ENCODE data around the gene DIP2B. TPM values are rescaled to one million over a fixed set of nuclear protein-coding genes. Genes with fewer than 3 reads are reported as not detected.

DIP2B gene
- total and polyA plus RNA-seq, 2 donors (not counting 1 experiment from before 2014, with no cell fraction given): 12.6 to 21.0 TPM

DNA sequence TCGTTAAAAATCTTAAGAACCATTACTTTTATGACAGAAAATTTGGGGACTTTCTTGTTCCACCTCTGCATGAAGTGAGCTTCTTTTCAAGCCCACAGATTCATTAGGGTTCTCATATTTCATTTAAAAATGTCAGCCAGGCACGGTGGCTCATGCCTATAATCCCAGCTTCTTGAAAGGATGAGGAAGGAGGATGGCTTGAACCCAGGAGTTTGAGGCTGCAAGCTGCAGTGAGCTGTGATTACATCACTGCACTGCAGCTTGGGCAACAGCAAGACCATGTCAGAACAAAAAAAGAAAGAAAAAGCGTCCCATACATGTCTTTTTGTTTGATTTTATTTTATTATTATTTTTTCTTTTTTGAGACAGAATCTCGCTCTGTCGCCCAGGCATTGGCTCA lies 215.7 kb downstream of the DIP2B start:
- peak; percentile 5 to 6 for DNase-seq (ENCODE audit: low read depth in 2 of 2)
- Histone ChIP-seq H3K4me2 (ENCODE audit: extremely low read depth, insufficient read depth, low read length) (no peak overlapping the region), H3K4me1 (ENCODE audit: control insufficient read depth, extremely low read depth, insufficient read depth, low read length) (no peaks in the 10 kb centered on the region), H3K4me3 (replicated peaks in 1 of 4; ENCODE audit: control extremely low read depth in 1 of 4, insufficient read depth in 1 of 4, low read depth in 3 of 4, low read length in 4 of 4) (no peak overlapping the region), H3K36me3 (ENCODE audit: control insufficient read depth, insufficient read depth, low read length) (peaks cover 7% of the 10 kb centered on the region), H3K27me3 (ENCODE audit: control insufficient read depth, insufficient read depth, low read length) (no peaks in the 10 kb centered on the region), H2AFZ (ENCODE audit: low read length) (no peak overlapping the region), H4K20me1 (ENCODE audit: control insufficient read depth, extremely low read depth, insufficient read depth, low read length) (no peaks in the 10 kb centered on the region), H3K79me2 (ENCODE audit: control insufficient read depth, insufficient read depth, low read length) (no peaks in the 10 kb centered on the region), H3K9me3 (ENCODE audit: control insufficient read depth, insufficient read depth, low read depth, low read length) (no peaks in the 10 kb centered on the region), H3K27ac (ENCODE audit: insufficient read depth, low read length) (no peak overlapping the region), H3K9ac (ENCODE audit: insufficient read depth, low read length) (no peak overlapping the region)
- TF ChIP-seq, protein P1, sequence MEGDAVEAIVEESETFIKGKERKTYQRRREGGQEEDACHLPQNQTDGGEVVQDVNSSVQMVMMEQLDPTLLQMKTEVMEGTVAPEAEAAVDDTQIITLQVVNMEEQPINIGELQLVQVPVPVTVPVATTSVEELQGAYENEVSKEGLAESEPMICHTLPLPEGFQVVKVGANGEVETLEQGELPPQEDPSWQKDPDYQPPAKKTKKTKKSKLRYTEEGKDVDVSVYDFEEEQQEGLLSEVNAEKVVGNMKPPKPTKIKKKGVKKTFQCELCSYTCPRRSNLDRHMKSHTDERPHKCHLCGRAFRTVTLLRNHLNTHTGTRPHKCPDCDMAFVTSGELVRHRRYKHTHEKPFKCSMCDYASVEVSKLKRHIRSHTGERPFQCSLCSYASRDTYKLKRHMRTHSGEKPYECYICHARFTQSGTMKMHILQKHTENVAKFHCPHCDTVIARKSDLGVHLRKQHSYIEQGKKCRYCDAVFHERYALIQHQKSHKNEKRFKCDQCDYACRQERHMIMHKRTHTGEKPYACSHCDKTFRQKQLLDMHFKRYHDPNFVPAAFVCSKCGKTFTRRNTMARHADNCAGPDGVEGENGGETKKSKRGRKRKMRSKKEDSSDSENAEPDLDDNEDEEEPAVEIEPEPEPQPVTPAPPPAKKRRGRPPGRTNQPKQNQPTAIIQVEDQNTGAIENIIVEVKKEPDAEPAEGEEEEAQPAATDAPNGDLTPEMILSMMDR (conservative IDR thresholded peaks at IDR 0.05 in 1 of 2, IDR thresholded peaks at IDR 0.05 in 1 of 2; ENCODE audit: low read depth in 1 of 2, low read length in 2 of 2): no peak
- no peak for TF ChIP-seq EZH2 (IDR thresholded peaks at IDR 0.05; ENCODE audit: low read length, missing control alignments)

- no peak overlapping the region for H3K9ac ChIP-seq (ENCODE audit: insufficient read depth, low read length)
- TF ChIP-seq, protein P1 (conservative IDR thresholded peaks at IDR 0.05 in 1 of 2, IDR thresholded peaks at IDR 0.05 in 1 of 2; ENCODE audit: low read depth in 1 of 2, low read length in 2 of 2): no peak
- no peak for TF ChIP-seq EZH2 (IDR thresholded peaks at IDR 0.05; ENCODE audit: low read length, missing control alignments)
- no peaks in the 10 kb centered on the region for H3K4me1 ChIP-seq (ENCODE audit: control insufficient read depth, extremely low read depth, insufficient read depth, low read length)
- no peak overlapping the region for H2AFZ ChIP-seq (ENCODE audit: low read length)
- H3K79me2 ChIP-seq (ENCODE audit: control insufficient read depth, insufficient read depth, low read length): no peaks in the 10 kb centered on the region
- H3K27ac ChIP-seq (ENCODE audit: insufficient read depth, low read length): no peak overlapping the region
- no peaks in the 10 kb centered on the region for H4K20me1 ChIP-seq (ENCODE audit: control insufficient read depth, extremely low read depth, insufficient read depth, low read length)
- no peak overlapping the region for H3K4me3 ChIP-seq (replicated peaks in 1 of 4; ENCODE audit: control extremely low read depth in 1 of 4, insufficient read depth in 1 of 4, low read depth in 3 of 4, low read length in 4 of 4)
- DNase-seq (ENCODE audit: low read depth in 2 of 2): peak in 1 of 2 donors; percentile 65
- H3K4me2 ChIP-seq (ENCODE audit: extremely low read depth, insufficient read depth, low read length): no peak overlapping the region
- H3K36me3 ChIP-seq (ENCODE audit: control insufficient read depth, insufficient read depth, low read length): peaks cover 3% of the 10 kb centered on the region
- no peaks in the 10 kb centered on the region for H3K9me3 ChIP-seq (ENCODE audit: control insufficient read depth, insufficient read depth, low read depth, low read length)
- no peaks in the 10 kb centered on the region for H3K27me3 ChIP-seq (ENCODE audit: control insufficient read depth, insufficient read depth, low read length)
Measured at GRCh38 chr12:50723865-50724264, 219.1 kb downstream of the DIP2B start.

DNA sequence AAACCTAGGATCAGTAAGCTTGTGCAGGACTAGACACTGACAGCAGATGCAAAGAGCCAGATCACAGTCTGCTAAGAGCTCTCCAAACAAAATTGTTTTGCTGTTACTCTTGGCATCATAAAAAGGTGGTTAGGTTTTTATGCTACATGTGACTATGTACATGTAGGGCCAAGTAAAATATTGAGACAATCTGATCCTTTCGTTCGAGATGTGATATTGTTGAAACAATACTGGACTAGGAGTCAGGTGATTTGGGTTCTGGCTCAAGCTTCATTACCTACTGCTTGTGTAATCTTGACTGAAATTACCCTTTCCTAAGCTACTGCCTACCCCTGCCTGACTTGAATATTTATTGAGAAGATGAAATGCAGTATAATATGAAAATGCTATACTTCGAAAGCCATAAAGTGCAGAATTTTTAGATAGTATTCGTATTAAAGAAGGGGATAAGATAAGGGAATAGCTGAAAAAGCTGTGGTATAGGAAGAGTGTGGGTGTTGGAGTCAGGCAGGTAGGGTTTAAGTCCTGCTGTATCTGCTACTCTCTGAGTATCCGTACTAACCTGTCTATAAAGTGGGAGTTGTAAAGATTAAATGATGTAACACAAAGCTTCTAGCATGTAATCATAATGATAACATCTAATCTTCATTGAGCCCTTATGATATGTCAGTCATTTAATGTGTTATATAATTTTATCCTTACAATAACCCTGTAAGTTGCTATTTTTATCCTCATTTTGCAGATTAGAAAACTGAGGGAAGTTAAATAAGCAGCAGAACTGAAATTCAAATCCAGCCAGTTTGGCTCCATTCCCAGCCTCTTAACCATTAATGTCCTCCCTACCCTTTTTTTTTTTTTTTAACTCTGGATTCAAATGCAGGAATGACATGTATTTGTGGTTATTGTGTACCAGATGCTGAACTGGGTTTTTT lies 220.5 kb downstream of the DIP2B start:
- TF ChIP-seq EZH2 (IDR thresholded peaks at IDR 0.05; ENCODE audit: low read length, missing control alignments): no peak
- TF ChIP-seq, protein P1 (conservative IDR thresholded peaks at IDR 0.05 in 1 of 2, IDR thresholded peaks at IDR 0.05 in 1 of 2; ENCODE audit: low read depth in 1 of 2, low read length in 2 of 2): no peak
- Histone ChIP-seq H3K9me3 (ENCODE audit: control insufficient read depth, insufficient read depth, low read depth, low read length) (no peaks in the 10 kb centered on the region), H2AFZ (ENCODE audit: low read length) (no peak overlapping the region), H3K4me3 (replicated peaks in 1 of 4; ENCODE audit: control extremely low read depth in 1 of 4, insufficient read depth in 1 of 4, low read depth in 3 of 4, low read length in 4 of 4) (no peak overlapping the region), H3K79me2 (ENCODE audit: control insufficient read depth, insufficient read depth, low read length) (no peaks in the 10 kb centered on the region), H3K4me1 (ENCODE audit: control insufficient read depth, extremely low read depth, insufficient read depth, low read length) (no peaks in the 10 kb centered on the region), H3K4me2 (ENCODE audit: extremely low read depth, insufficient read depth, low read length) (no peak overlapping the region), H3K27ac (ENCODE audit: insufficient read depth, low read length) (no peak overlapping the region), H3K36me3 (ENCODE audit: control insufficient read depth, insufficient read depth, low read length) (peaks cover 3% of the 10 kb centered on the region), H3K27me3 (ENCODE audit: control insufficient read depth, insufficient read depth, low read length) (no peaks in the 10 kb centered on the region), H3K9ac (ENCODE audit: insufficient read depth, low read length) (no peak overlapping the region), H4K20me1 (ENCODE audit: control insufficient read depth, extremely low read depth, insufficient read depth, low read length) (no peaks in the 10 kb centered on the region)
- DNase-seq (ENCODE audit: low read depth in 2 of 2): peak; percentile 39 to 44
